ENCODE data around the gene UGT2B10. TPM values are rescaled to one million over a fixed set of nuclear protein-coding genes. Genes with fewer than 3 reads are reported as not detected.

UGT2B10 gene
- total and polyA plus RNA-seq, 2 of the 13 experiments (the other 11 are each of a cell fraction or from before 2014, with no cell fraction given) = 107 to 148 TPM

DNA sequence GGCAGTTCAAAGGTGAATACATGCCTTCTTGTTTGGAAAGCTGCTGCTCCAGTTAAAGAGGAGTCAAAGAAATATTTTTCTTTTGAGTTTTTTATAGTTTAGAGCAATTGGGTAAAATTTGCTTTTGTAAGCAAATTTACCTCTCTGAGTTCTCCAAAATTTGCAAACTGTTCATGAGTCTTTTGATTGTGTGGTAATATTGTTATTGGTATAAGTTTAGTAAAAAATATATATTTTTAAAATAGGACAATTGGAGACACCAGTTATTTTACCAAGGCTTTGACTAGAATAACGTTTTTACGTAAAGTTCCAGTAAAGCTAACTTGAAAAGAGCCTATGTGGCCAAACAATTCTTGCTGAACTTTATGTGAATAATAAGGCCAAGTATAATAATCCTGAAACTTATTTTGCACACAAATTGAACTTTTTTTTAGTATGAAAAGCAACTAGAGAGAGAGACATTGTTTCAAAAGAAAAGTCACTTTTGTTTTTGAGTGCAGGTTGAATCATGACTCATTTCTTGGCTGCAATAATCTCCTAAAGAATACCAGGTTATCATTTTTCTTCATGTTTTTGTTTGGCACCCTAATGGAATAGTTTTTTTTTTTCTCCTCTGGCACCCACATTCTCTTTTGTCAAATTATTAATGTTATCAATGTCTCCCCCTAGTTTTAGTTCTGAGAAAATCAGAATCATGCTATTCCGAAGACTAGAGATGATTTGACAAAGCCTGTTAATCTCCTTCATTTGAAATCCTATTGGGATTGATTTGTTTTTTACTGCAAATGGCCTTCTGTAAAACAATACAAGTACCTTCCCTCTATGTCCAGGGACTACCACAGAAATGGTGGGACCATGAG, 57.1 kb downstream of the UGT2B10 start (continued):
- TF ChIP-seq CENPBD1 (CRISPR knock-in tag; IDR thresholded peaks at IDR 0.05; ENCODE audit: borderline replicate concordance, low read depth) = no peak
- no peak for TF ChIP-seq ZNF446 (CRISPR knock-in tag; IDR thresholded peaks at IDR 0.05)
- TF ChIP-seq ZNF510 (CRISPR knock-in tag; IDR thresholded peaks at IDR 0.05; ENCODE audit: low read depth) = no peak
- TF ChIP-seq ZNF878 (CRISPR knock-in tag; IDR thresholded peaks at IDR 0.05) = no peak
- TF ChIP-seq ZFAT (CRISPR knock-in tag; conservative IDR thresholded peaks at IDR 0.05) = no peak
- no peak for TF ChIP-seq SALL1 (CRISPR knock-in tag; IDR thresholded peaks at IDR 0.05)
- TF ChIP-seq, protein P1, sequence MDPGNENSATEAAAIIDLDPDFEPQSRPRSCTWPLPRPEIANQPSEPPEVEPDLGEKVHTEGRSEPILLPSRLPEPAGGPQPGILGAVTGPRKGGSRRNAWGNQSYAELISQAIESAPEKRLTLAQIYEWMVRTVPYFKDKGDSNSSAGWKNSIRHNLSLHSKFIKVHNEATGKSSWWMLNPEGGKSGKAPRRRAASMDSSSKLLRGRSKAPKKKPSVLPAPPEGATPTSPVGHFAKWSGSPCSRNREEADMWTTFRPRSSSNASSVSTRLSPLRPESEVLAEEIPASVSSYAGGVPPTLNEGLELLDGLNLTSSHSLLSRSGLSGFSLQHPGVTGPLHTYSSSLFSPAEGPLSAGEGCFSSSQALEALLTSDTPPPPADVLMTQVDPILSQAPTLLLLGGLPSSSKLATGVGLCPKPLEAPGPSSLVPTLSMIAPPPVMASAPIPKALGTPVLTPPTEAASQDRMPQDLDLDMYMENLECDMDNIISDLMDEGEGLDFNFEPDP (CRISPR knock-in tag; conservative IDR thresholded peaks at IDR 0.05) = no peak
- no peak for TF ChIP-seq RNF219 (CRISPR knock-in tag; IDR thresholded peaks at IDR 0.05)
- TF ChIP-seq KLF11 (CRISPR knock-in tag; IDR thresholded peaks at IDR 0.05) = no peak
- TF ChIP-seq LBX2 (CRISPR knock-in tag; IDR thresholded peaks at IDR 0.05; ENCODE audit: borderline replicate concordance) = no peak
- no peak for TF ChIP-seq ZBTB40 (IDR thresholded peaks at IDR 0.05)
- TF ChIP-seq ZBTB40 (CRISPR knock-in tag; IDR thresholded peaks at IDR 0.05) = no peak
- no peak for TF ChIP-seq LCORL (IDR thresholded peaks at IDR 0.05)
- TF ChIP-seq LCORL (CRISPR knock-in tag; IDR thresholded peaks at IDR 0.05) = no peak
